ENCODE data around the gene CKS2. TPM values are rescaled to one million over a fixed set of nuclear protein-coding genes. Genes with fewer than 3 reads are reported as not detected.
"Not testable (repeated sequence)": the region's sequence is repeated elsewhere in the genome, so short reads cannot be mapped to it uniquely, and the experiment has no call there.

CKS2 gene
- total and polyA plus RNA-seq, 2 of the 8 experiments (the other 6 are each of a cell fraction or from before 2014, with no cell fraction given) = 337 to 689 TPM

- H2AK5ac ChIP-seq (ENCODE audit: low read depth, low read length); H3K79me2 ChIP-seq (ENCODE audit: control insufficient read depth in 1 of 2, insufficient read depth in 2 of 2, low read length in 2 of 2); H4K5ac ChIP-seq (ENCODE audit: insufficient read length, low read depth, low read length); H3K4me1 ChIP-seq (replicated peaks in 1 of 4; ENCODE audit: control insufficient read depth in 3 of 4, insufficient read depth in 4 of 4, low read length in 3 of 4); H3K36me3 ChIP-seq (ENCODE audit: control insufficient read depth in 2 of 4, insufficient read depth in 4 of 4, low read length in 3 of 4); H2BK12ac ChIP-seq (ENCODE audit: low read depth, low read length); H2BK120ac ChIP-seq (replicated peaks; ENCODE audit: low read depth, low read length); CTCF ChIA-PET (ENCODE audit: partially characterized antibody); H3K23me2 ChIP-seq (ENCODE audit: low read depth, low read length); H3K9me3 ChIP-seq (ENCODE audit: insufficient read depth in 2 of 2, low read depth in 1 of 2, low read length in 1 of 2); H3K79me1 ChIP-seq (ENCODE audit: low read depth, low read length); H3K27ac ChIP-seq (ENCODE audit: low read depth, low read length); H3K27me3 ChIP-seq (replicated peaks in 1 of 4; ENCODE audit: control insufficient read depth in 3 of 4, extremely low read depth in 1 of 4, insufficient read depth in 3 of 4, low read length in 3 of 4); DNase-seq (ENCODE audit: low read depth in 1 of 2, low spot score in 2 of 2); H3K4ac ChIP-seq (replicated peaks; ENCODE audit: insufficient read length, low read depth, low read length); H3K23ac ChIP-seq (ENCODE audit: insufficient read length); H2BK15ac ChIP-seq (ENCODE audit: low read length); H4K8ac ChIP-seq (ENCODE audit: extremely low read depth, insufficient read depth, low read length); H2AFZ ChIP-seq (ENCODE audit: low read length); H3K18ac ChIP-seq (ENCODE audit: extremely low read depth, low read length); H2BK5ac ChIP-seq (ENCODE audit: low read depth, low read length); H4K91ac ChIP-seq (replicated peaks; ENCODE audit: insufficient read length, low read length); H3K56ac ChIP-seq (replicated peaks; ENCODE audit: insufficient read length, low read depth, low read length); H3K4me2 ChIP-seq (ENCODE audit: insufficient read depth in 1 of 2, low read depth in 2 of 2, low read length in 2 of 2); H3K9ac ChIP-seq (replicated peaks in 1 of 4; ENCODE audit: extremely low read depth in 1 of 4, low read depth in 3 of 4, low read length in 3 of 4); H3K4me3 ChIP-seq (ENCODE audit: extremely low read depth in 1 of 4, insufficient read depth in 2 of 4, low read depth in 3 of 4, low read length in 4 of 4); H2BK20ac ChIP-seq (ENCODE audit: low read length); H4K20me1 ChIP-seq (replicated peaks in 1 of 2; ENCODE audit: control insufficient read depth in 1 of 2, insufficient read depth in 2 of 2, low read length in 2 of 2); FAIRE-seq; H3K14ac ChIP-seq (ENCODE audit: insufficient read length): not testable (repeated sequence)
- 80% methylated on average over 2 of the region's 2 CpGs; no CpG with 5 or more reads in 1 of the 2 experiments for WGBS, 2 experiments (ENCODE audit: extremely low coverage in 1 of 2, insufficient coverage in 1 of 2, insufficient read length in 1 of 2, insufficient replicate concordance in 2 of 2, low coverage in 1 of 2, low lambda C conversion rate in 2 of 2, missing lambda C conversion rate in 1 of 2)
- POLR2A ChIA-PET (ENCODE audit: partially characterized antibody) = interaction anchor here (1.0 to 2.9 kb wide), 2 partner anchors 8 to 22 kb away, joined by 3 to 13 read pairs; partner anchors contain the start of gene CKS2
These were observed 9.0 kb upstream of the CKS2 start for GRCh38 chr9:89301996-89302395.

Data from H1 (cell line).